Measurements from ENCODE around the gene FGF6.

Gene FGF6

GRCh38 chr12:4420138-4420670 lies 25.4 kb downstream of the FGF6 start:
- no peak overlapping the region for H4K8ac ChIP-seq (ENCODE audit: low read depth, low read length)
- H3K79me1 ChIP-seq (ENCODE audit: low read depth, low read length), result no peaks in the 10 kb centered on the region
- H2AFZ ChIP-seq (ENCODE audit: low read length), result no peak overlapping the region
- H2BK120ac ChIP-seq (ENCODE audit: low read depth, low read length), result no peak overlapping the region
- H3K36me3 ChIP-seq (replicated peaks in 1 of 2; ENCODE audit: control insufficient read depth in 2 of 2, insufficient read depth in 2 of 2, low read length in 2 of 2), result no peaks in the 10 kb centered on the region
- H3K23ac ChIP-seq (ENCODE audit: low read depth, low read length, poor library complexity), result no peak overlapping the region
- H3K4me2 ChIP-seq (ENCODE audit: insufficient read depth, low read length, poor library complexity, severe bottlenecking), result no peak overlapping the region
- no peak overlapping the region for H3K27ac ChIP-seq (replicated peaks; ENCODE audit: low read length)
- no peaks in the 10 kb centered on the region for H3K9me3 ChIP-seq (replicated peaks in 1 of 2; ENCODE audit: control insufficient read depth in 2 of 2, insufficient read depth in 1 of 2, low read depth in 1 of 2, low read length in 2 of 2)
- no peak overlapping the region for H2BK5ac ChIP-seq (ENCODE audit: low read length)
- H3K14ac ChIP-seq (ENCODE audit: low read length), result no peak overlapping the region
- H4K91ac ChIP-seq (ENCODE audit: low read depth, low read length, poor library complexity), result no peak overlapping the region
- DNase-seq (ENCODE audit: low spot score), result no peak
- H2BK12ac ChIP-seq (ENCODE audit: low read length), result no peak overlapping the region
- no CpG with 5 or more reads among the region's 5 CpGs for WGBS, 2 donors (ENCODE audit: extremely low coverage in 2 of 2, insufficient read length in 2 of 2, insufficient replicate concordance in 1 of 2)
- no peak overlapping the region for H3K18ac ChIP-seq (ENCODE audit: low read length)
- H3K4me1 ChIP-seq (ENCODE audit: control insufficient read depth in 2 of 2, insufficient read depth in 1 of 2, low read depth in 1 of 2, low read length in 2 of 2), result peaks cover 4 to 8% of the 10 kb centered on the region in 2 donors
- H3K9ac ChIP-seq (ENCODE audit: low read depth, low read length, poor library complexity), result no peak overlapping the region
- H3K27me3 ChIP-seq (ENCODE audit: control insufficient read depth in 3 of 3, insufficient read depth in 3 of 3, low read depth in 1 of 3, low read length in 3 of 3), result peaks cover 0 to 12% (median 0%) of the 10 kb centered on the region in 3 experiments
- H2BK15ac ChIP-seq (ENCODE audit: low read length), result no peak overlapping the region
- H2AK5ac ChIP-seq (ENCODE audit: low read depth, low read length), result no peak overlapping the region
- H3K4me3 ChIP-seq (ENCODE audit: low read length in 2 of 2), result no peak overlapping the region
- no peak overlapping the region for H3K4ac ChIP-seq (ENCODE audit: low read length)

GRCh38 chr12:4418913-4419312 lies 26.7 kb downstream of the FGF6 start:
- H3K4me3 ChIP-seq (ENCODE audit: low read length in 2 of 2), result no peak overlapping the region
- H3K18ac ChIP-seq (ENCODE audit: low read length), result no peak overlapping the region
- no peak overlapping the region for H2BK15ac ChIP-seq (ENCODE audit: low read length)
- H4K8ac ChIP-seq (ENCODE audit: low read depth, low read length), result no peak overlapping the region
- no peak overlapping the region for H3K4me2 ChIP-seq (ENCODE audit: insufficient read depth, low read length, poor library complexity, severe bottlenecking)
- WGBS, 2 donors (ENCODE audit: extremely low coverage in 2 of 2, insufficient read length in 2 of 2, insufficient replicate concordance in 1 of 2), result no CpG with 5 or more reads among the region's 5 CpGs
- H2AFZ ChIP-seq (ENCODE audit: low read length), result no peak overlapping the region
- no peak overlapping the region for H3K23ac ChIP-seq (ENCODE audit: low read depth, low read length, poor library complexity)
- no peak overlapping the region for H3K4ac ChIP-seq (ENCODE audit: low read length)
- no peaks in the 10 kb centered on the region for H3K9me3 ChIP-seq (replicated peaks in 1 of 2; ENCODE audit: control insufficient read depth in 2 of 2, insufficient read depth in 1 of 2, low read depth in 1 of 2, low read length in 2 of 2)
- H3K27ac ChIP-seq (replicated peaks; ENCODE audit: low read length), result no peak overlapping the region
- no peak for DNase-seq (ENCODE audit: low spot score)
- H3K14ac ChIP-seq (ENCODE audit: low read length), result no peak overlapping the region
- H2BK12ac ChIP-seq (ENCODE audit: low read length), result no peak overlapping the region
- no peaks in the 10 kb centered on the region for H3K79me1 ChIP-seq (ENCODE audit: low read depth, low read length)
- H2AK5ac ChIP-seq (ENCODE audit: low read depth, low read length), result no peak overlapping the region
- peaks cover 0 to 13% (median 0%) of the 10 kb centered on the region in 3 experiments for H3K27me3 ChIP-seq (ENCODE audit: control insufficient read depth in 3 of 3, insufficient read depth in 3 of 3, low read depth in 1 of 3, low read length in 3 of 3)
- no peak overlapping the region for H2BK5ac ChIP-seq (ENCODE audit: low read length)
- H4K91ac ChIP-seq (ENCODE audit: low read depth, low read length, poor library complexity), result no peak overlapping the region
- H3K9ac ChIP-seq (ENCODE audit: low read depth, low read length, poor library complexity), result no peak overlapping the region
- H3K36me3 ChIP-seq (replicated peaks in 1 of 2; ENCODE audit: control insufficient read depth in 2 of 2, insufficient read depth in 2 of 2, low read length in 2 of 2), result no peaks in the 10 kb centered on the region
- no peak overlapping the region for H2BK120ac ChIP-seq (ENCODE audit: low read depth, low read length)
- peaks cover 4 to 7% of the 10 kb centered on the region in 2 donors for H3K4me1 ChIP-seq (ENCODE audit: control insufficient read depth in 2 of 2, insufficient read depth in 1 of 2, low read depth in 1 of 2, low read length in 2 of 2)

- Histone ChIP-seq H4K91ac (ENCODE audit: low read depth, low read length, poor library complexity) (no peak overlapping the region), H3K9ac (ENCODE audit: low read depth, low read length, poor library complexity) (no peak overlapping the region), H3K27me3 (ENCODE audit: control insufficient read depth in 3 of 3, insufficient read depth in 3 of 3, low read depth in 1 of 3, low read length in 3 of 3) (peaks cover 0 to 13% (median 0%) of the 10 kb centered on the region in 3 experiments), H4K8ac (ENCODE audit: low read depth, low read length) (no peak overlapping the region), H3K27ac (replicated peaks; ENCODE audit: low read length) (no peak overlapping the region), H3K4me1 (ENCODE audit: control insufficient read depth in 2 of 2, insufficient read depth in 1 of 2, low read depth in 1 of 2, low read length in 2 of 2) (peaks cover 4 to 9% of the 10 kb centered on the region in 2 donors), H2AFZ (ENCODE audit: low read length) (peak overlapping the region; percentile 74), H3K79me1 (ENCODE audit: low read depth, low read length) (no peaks in the 10 kb centered on the region), H3K4me3 (ENCODE audit: low read length in 2 of 2) (no peak overlapping the region), H3K14ac (ENCODE audit: low read length) (no peak overlapping the region), H2BK5ac (ENCODE audit: low read length) (no peak overlapping the region), H3K4ac (ENCODE audit: low read length) (no peak overlapping the region), H3K36me3 (replicated peaks in 1 of 2; ENCODE audit: control insufficient read depth in 2 of 2, insufficient read depth in 2 of 2, low read length in 2 of 2) (no peaks in the 10 kb centered on the region), H3K23ac (ENCODE audit: low read depth, low read length, poor library complexity) (no peak overlapping the region), H2BK120ac (ENCODE audit: low read depth, low read length) (no peak overlapping the region), H3K9me3 (replicated peaks in 1 of 2; ENCODE audit: control insufficient read depth in 2 of 2, insufficient read depth in 1 of 2, low read depth in 1 of 2, low read length in 2 of 2) (no peaks in the 10 kb centered on the region), H2BK12ac (ENCODE audit: low read length) (no peak overlapping the region), H3K4me2 (ENCODE audit: insufficient read depth, low read length, poor library complexity, severe bottlenecking) (no peak overlapping the region), H3K18ac (ENCODE audit: low read length) (no peak overlapping the region), H2BK15ac (ENCODE audit: low read length) (no peak overlapping the region), H2AK5ac (ENCODE audit: low read depth, low read length) (no peak overlapping the region)
- no peak for DNase-seq (ENCODE audit: low spot score)
- 100% methylated on average over 1 of the region's 5 CpGs; no CpG with 5 or more reads in 1 of the 2 donors for WGBS, 2 donors (ENCODE audit: extremely low coverage in 2 of 2, insufficient read length in 2 of 2, insufficient replicate concordance in 1 of 2)
Observed at GRCh38 chr12:4417936-4418335, 27.7 kb downstream of the FGF6 start.

GRCh38 chr12:4417455-4417854 lies 28.2 kb downstream of the FGF6 start:
- Histone ChIP-seq H3K36me3 (replicated peaks in 1 of 2; ENCODE audit: control insufficient read depth in 2 of 2, insufficient read depth in 2 of 2, low read length in 2 of 2) (no peaks in the 10 kb centered on the region), H3K9ac (ENCODE audit: low read depth, low read length, poor library complexity) (no peak overlapping the region), H3K4me3 (ENCODE audit: low read length in 2 of 2) (no peak overlapping the region), H3K4ac (ENCODE audit: low read length) (no peak overlapping the region), H2BK120ac (ENCODE audit: low read depth, low read length) (no peak overlapping the region), H3K4me2 (ENCODE audit: insufficient read depth, low read length, poor library complexity, severe bottlenecking) (no peak overlapping the region), H2AK5ac (ENCODE audit: low read depth, low read length) (no peak overlapping the region), H3K27me3 (ENCODE audit: control insufficient read depth in 3 of 3, insufficient read depth in 3 of 3, low read depth in 1 of 3, low read length in 3 of 3) (peaks cover 0 to 18% (median 0%) of the 10 kb centered on the region in 3 experiments), H3K18ac (ENCODE audit: low read length) (peak overlapping the region; percentile 15), H3K4me1 (ENCODE audit: control insufficient read depth in 2 of 2, insufficient read depth in 1 of 2, low read depth in 1 of 2, low read length in 2 of 2) (peaks cover 4 to 9% of the 10 kb centered on the region in 2 donors), H3K14ac (ENCODE audit: low read length) (no peak overlapping the region), H3K79me1 (ENCODE audit: low read depth, low read length) (no peaks in the 10 kb centered on the region), H2AFZ (ENCODE audit: low read length) (peak overlapping the region; percentile 74), H2BK12ac (ENCODE audit: low read length) (no peak overlapping the region), H4K8ac (ENCODE audit: low read depth, low read length) (no peak overlapping the region), H4K91ac (ENCODE audit: low read depth, low read length, poor library complexity) (no peak overlapping the region), H3K27ac (replicated peaks; ENCODE audit: low read length) (no peak overlapping the region), H3K9me3 (replicated peaks in 1 of 2; ENCODE audit: control insufficient read depth in 2 of 2, insufficient read depth in 1 of 2, low read depth in 1 of 2, low read length in 2 of 2) (no peaks in the 10 kb centered on the region), H2BK5ac (ENCODE audit: low read length) (no peak overlapping the region), H2BK15ac (ENCODE audit: low read length) (no peak overlapping the region), H3K23ac (ENCODE audit: low read depth, low read length, poor library complexity) (no peak overlapping the region)
- DNase-seq (ENCODE audit: low spot score), result peak; percentile 33
- WGBS, 2 donors (ENCODE audit: extremely low coverage in 2 of 2, insufficient read length in 2 of 2, insufficient replicate concordance in 1 of 2), result no CpG with 5 or more reads among the region's 6 CpGs

All from neuronal stem cell (in vitro differentiated cells).